Neural cell (in vitro differentiated cells): ENCODE results near the gene TICAM2. TPM values are rescaled to one million over a fixed set of nuclear protein-coding genes. Genes with fewer than 3 reads are reported as not detected.

Experiments
- H2AFZ ChIP-seq: fragments of 200-600, 300-800 bp; sonication (generic), shearing (Covaris generic); 2 replicates; pipeline ENCODE4 v1.6.0; 2014; ENCODE audit warnings: low read depth, mild to moderate bottlenecking, antibody characterized with exemption, low read length, moderate library complexity
- H3F3A ChIP-seq: fragments of 200-600 bp; shearing (Covaris generic); 2 replicates; pipeline ENCODE4 v1.6.1; 2016; ENCODE audit warnings: mild to moderate bottlenecking, moderate library complexity, mixed read lengths, antibody characterized with exemption, low read length; ENCODE audit not compliant: insufficient read depth, poor library complexity, severe bottlenecking
- H3K27ac ChIP-seq: fragments of 200-600, 300-800 bp; sonication (generic), shearing (Covaris generic); 2 replicates; pipeline ENCODE4 v1.5.1; 2014; ENCODE audit warnings: mild to moderate bottlenecking, low read length, moderate library complexity
- H3K27me3 ChIP-seq: fragments of 300-800, 200-600 bp; sonication (generic), shearing (Covaris generic); 2 replicates; pipeline ENCODE4 v1.6.0; 2014; ENCODE audit warnings: mild to moderate bottlenecking, low read depth, low read length, moderate library complexity; ENCODE audit not compliant: insufficient read depth
- H3K36me3 ChIP-seq: fragments of 300-800, 200-600 bp; sonication (generic), shearing (Covaris generic); 2 replicates; pipeline ENCODE4 v1.5.1; 2014; ENCODE audit warnings: mild to moderate bottlenecking, antibody characterized with exemption, low read length, moderate library complexity; ENCODE audit not compliant: insufficient read depth
- H3K4me2 ChIP-seq: fragments of 300-800, 200-600 bp; sonication (generic), shearing (Covaris generic); 2 replicates; pipeline ENCODE4 v1.6.0; 2014; ENCODE audit warnings: mild to moderate bottlenecking, low read length
- H3K4me3 ChIP-seq: fragments of 300-800, 200-600 bp; sonication (generic), shearing (Covaris generic); 2 replicates; pipeline ENCODE4 v1.5.1; 2014; ENCODE audit warnings: mild to moderate bottlenecking, low read length, moderate library complexity
- H3K79me2 ChIP-seq: fragments of 200-600 bp; shearing (Covaris generic); replicated peaks from 2 replicates; pipeline ENCODE4 v1.6.0; 2014; ENCODE audit warnings: mild to moderate bottlenecking, low read length, moderate library complexity; ENCODE audit not compliant: insufficient read depth
- H3K9ac ChIP-seq: fragments of 300-800, 200-600 bp; sonication (generic), shearing (Covaris generic); 2 replicates; pipeline ENCODE4 v1.6.1; 2016; ENCODE audit warnings: mild to moderate bottlenecking, low read length, mixed read lengths
- H3K9me2 ChIP-seq: fragments of 200-600 bp; shearing (Covaris generic); 2 replicates; pipeline ENCODE4 v1.6.1; 2016; ENCODE audit warnings: mild to moderate bottlenecking, low read length, mixed read lengths; ENCODE audit not compliant: insufficient read depth
- H3K9me3 ChIP-seq: fragments of 200-600, 300-800 bp; sonication (generic), shearing (Covaris generic); 2 replicates; pipeline ENCODE4 v1.6.1; 2016; ENCODE audit warnings: mild to moderate bottlenecking, mixed run types, low read length, moderate library complexity, mixed read lengths
- H4K20me1 ChIP-seq: fragments of 200-600 bp; shearing (Covaris generic); 2 replicates; pipeline ENCODE4 v1.6.1; 2016; ENCODE audit warnings: mild to moderate bottlenecking, mixed run types; ENCODE audit not compliant: insufficient read depth
- EP300 ChIP-seq: fragments of 450-650 bp; conservative IDR thresholded peaks from 2 replicates; pipeline ENCODE4 v1.6.1; 2014; ENCODE audit warnings: antibody characterized with exemption, mild to moderate bottlenecking, moderate library complexity; ENCODE audit not compliant: poor library complexity, severe bottlenecking
- EZH2 ChIP-seq: fragments of 200-600, 300-800 bp; shearing (Covaris generic), sonication (generic); IDR thresholded peaks from 2 replicates; pipeline ENCODE4 v1.6.1; 2014; ENCODE audit warnings: antibody characterized with exemption, low read length, borderline replicate concordance, mild to moderate bottlenecking; ENCODE audit not compliant: insufficient read depth, poor library complexity, severe bottlenecking
- MXI1 ChIP-seq: fragments of 450-650 bp; conservative IDR thresholded peaks from 2 replicates; pipeline ENCODE4 v1.6.1; 2014; ENCODE audit warnings: antibody characterized with exemption, mild to moderate bottlenecking; ENCODE audit not compliant: poor library complexity, severe bottlenecking
- POLR2AphosphoS5 ChIP-seq: IDR thresholded peaks from 2 replicates; pipeline ENCODE4 v1.6.1; 2012
- RAD21 ChIP-seq: fragments of 450-650 bp; conservative IDR thresholded peaks from 2 replicates; pipeline ENCODE4 v1.6.1; 2014; ENCODE audit warnings: antibody characterized with exemption, mild to moderate bottlenecking, moderate library complexity
- SMC3 ChIP-seq: fragments of 450-650 bp; conservative IDR thresholded peaks from 2 replicates; pipeline ENCODE4 v1.6.1; 2014; ENCODE audit warnings: antibody characterized with exemption, mild to moderate bottlenecking, moderate library complexity; ENCODE audit not compliant: poor library complexity
- TAF1 ChIP-seq: IDR thresholded peaks from 2 replicates; pipeline ENCODE4 v1.6.1; 2012; ENCODE audit warnings: low read depth
- polyA plus RNA-seq: library from polyadenylated mRNA; depleted of rRNA; stranded (reverse); fragments of >200 nt; gene quantifications from 2 replicates; pipeline ENCODE4 v1.2.3, GENCODE V29; 2014
- TF ChIP-seq, protein P1 (sequence below): fragments of 450-650 bp; IDR thresholded peaks from 2 replicates; pipeline ENCODE4 v1.5.1; 2014; ENCODE audit warnings: antibody characterized with exemption, mild to moderate bottlenecking, moderate library complexity; ENCODE audit not compliant: poor library complexity, severe bottlenecking
- TF ChIP-seq, protein P2 (sequence below): IDR thresholded peaks from 2 replicates; pipeline ENCODE4 v1.6.1; 2012; ENCODE audit warnings: borderline replicate concordance

The TICAM2 gene
- polyA plus RNA-seq, 1 donor from 2014 or later = not detected

DNA sequence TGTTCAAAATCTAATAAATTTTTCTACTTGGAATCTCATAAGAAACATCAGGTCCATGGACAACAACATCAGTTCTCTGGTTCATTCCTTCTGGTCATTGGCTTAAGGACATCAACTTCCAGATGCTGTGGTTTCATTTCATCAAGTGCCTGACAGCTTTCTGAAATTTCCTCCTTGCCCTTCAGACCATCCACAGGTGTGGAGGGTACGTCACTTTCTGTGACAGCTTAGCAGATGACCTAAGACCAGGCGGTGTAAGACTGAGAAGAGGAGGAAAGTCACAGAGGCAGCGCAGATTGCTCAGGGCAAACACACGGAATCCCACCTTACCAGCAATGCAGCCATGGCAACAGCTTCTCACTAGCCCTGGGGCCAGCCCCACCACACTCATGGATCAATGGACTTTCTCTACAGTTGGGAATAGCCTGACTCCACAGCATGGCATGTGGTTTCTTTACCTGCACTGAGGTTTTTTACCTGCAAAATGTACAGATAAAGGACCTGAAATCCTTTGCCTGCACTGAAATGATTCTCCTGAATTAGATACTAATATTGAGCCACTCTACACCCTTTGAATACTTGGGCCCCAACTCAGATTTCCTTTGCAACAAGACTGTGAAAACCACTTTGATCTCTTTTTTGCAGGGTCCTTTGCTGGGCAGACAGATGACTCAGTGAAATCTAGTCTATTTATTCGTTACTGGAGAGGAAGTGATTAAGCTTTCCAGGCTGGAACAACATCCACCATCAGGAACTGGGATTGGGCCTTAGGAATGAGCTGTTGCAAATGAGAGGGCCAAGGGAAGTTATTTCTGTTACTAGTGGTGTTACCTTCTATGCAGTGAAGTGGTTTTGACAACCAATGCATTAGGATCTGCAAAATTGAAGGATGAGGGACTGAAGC is 26.9 kb downstream of the TICAM2 start:
- H3K36me3 ChIP-seq = no peaks in the 10 kb centered on the region
- H3F3A ChIP-seq = no peaks in the 10 kb centered on the region
- H3K9me3 ChIP-seq = no peaks in the 10 kb centered on the region
- H3K4me3 ChIP-seq = no peak overlapping the region
- H3K9me2 ChIP-seq = no peaks in the 10 kb centered on the region
- no peaks in the 10 kb centered on the region for H4K20me1 ChIP-seq
- TF ChIP-seq, protein P1, sequence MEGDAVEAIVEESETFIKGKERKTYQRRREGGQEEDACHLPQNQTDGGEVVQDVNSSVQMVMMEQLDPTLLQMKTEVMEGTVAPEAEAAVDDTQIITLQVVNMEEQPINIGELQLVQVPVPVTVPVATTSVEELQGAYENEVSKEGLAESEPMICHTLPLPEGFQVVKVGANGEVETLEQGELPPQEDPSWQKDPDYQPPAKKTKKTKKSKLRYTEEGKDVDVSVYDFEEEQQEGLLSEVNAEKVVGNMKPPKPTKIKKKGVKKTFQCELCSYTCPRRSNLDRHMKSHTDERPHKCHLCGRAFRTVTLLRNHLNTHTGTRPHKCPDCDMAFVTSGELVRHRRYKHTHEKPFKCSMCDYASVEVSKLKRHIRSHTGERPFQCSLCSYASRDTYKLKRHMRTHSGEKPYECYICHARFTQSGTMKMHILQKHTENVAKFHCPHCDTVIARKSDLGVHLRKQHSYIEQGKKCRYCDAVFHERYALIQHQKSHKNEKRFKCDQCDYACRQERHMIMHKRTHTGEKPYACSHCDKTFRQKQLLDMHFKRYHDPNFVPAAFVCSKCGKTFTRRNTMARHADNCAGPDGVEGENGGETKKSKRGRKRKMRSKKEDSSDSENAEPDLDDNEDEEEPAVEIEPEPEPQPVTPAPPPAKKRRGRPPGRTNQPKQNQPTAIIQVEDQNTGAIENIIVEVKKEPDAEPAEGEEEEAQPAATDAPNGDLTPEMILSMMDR = no peak
- TF ChIP-seq MXI1 (no peak), EP300 (no peak), POLR2AphosphoS5 (no peak), TAF1 (no peak), SMC3 (no peak), RAD21 (no peak), EZH2 (no peak)
- TF ChIP-seq, protein P2, sequence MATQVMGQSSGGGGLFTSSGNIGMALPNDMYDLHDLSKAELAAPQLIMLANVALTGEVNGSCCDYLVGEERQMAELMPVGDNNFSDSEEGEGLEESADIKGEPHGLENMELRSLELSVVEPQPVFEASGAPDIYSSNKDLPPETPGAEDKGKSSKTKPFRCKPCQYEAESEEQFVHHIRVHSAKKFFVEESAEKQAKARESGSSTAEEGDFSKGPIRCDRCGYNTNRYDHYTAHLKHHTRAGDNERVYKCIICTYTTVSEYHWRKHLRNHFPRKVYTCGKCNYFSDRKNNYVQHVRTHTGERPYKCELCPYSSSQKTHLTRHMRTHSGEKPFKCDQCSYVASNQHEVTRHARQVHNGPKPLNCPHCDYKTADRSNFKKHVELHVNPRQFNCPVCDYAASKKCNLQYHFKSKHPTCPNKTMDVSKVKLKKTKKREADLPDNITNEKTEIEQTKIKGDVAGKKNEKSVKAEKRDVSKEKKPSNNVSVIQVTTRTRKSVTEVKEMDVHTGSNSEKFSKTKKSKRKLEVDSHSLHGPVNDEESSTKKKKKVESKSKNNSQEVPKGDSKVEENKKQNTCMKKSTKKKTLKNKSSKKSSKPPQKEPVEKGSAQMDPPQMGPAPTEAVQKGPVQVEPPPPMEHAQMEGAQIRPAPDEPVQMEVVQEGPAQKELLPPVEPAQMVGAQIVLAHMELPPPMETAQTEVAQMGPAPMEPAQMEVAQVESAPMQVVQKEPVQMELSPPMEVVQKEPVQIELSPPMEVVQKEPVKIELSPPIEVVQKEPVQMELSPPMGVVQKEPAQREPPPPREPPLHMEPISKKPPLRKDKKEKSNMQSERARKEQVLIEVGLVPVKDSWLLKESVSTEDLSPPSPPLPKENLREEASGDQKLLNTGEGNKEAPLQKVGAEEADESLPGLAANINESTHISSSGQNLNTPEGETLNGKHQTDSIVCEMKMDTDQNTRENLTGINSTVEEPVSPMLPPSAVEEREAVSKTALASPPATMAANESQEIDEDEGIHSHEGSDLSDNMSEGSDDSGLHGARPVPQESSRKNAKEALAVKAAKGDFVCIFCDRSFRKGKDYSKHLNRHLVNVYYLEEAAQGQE = no peak
- H3K27me3 ChIP-seq = no peaks in the 10 kb centered on the region
- H3K79me2 ChIP-seq = no peaks in the 10 kb centered on the region
- H3K9ac ChIP-seq = no peak overlapping the region
- H2AFZ ChIP-seq = no peak overlapping the region
- no peak overlapping the region for H3K4me2 ChIP-seq
- H3K27ac ChIP-seq = no peak overlapping the region

DNA sequence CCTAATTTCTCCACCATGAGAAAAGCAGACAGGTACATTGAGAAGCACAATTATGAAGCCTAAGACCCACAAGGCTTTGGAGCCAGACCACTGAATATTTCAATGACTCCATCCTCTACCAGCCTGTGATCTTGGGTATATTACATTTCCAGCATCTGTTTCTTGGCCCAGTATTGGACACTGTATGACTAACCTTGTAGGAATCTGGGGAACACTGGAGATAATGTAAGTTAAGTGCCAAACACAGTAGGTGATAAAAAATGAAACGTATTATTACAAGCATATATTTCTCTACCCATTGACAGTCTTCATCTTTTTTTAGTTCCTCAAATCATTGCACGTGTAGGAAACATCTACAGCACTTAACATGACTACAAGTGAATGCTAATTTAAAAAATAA is 29.1 kb downstream of the TICAM2 start:
- no peak overlapping the region for H3K27ac ChIP-seq

More for the DNA sequence above, 29.1 kb downstream of the TICAM2 start:
- no peaks in the 10 kb centered on the region for H3K79me2 ChIP-seq
- H3K9me3 ChIP-seq = no peaks in the 10 kb centered on the region
- TF ChIP-seq EP300 (no peak), TAF1 (no peak), MXI1 (no peak), POLR2AphosphoS5 (no peak)
- TF ChIP-seq, protein P2 = no peak
- H3K9me2 ChIP-seq = no peaks in the 10 kb centered on the region
- H3K4me2 ChIP-seq = no peak overlapping the region
- H3F3A ChIP-seq = no peaks in the 10 kb centered on the region
- no peak overlapping the region for H3K4me3 ChIP-seq
- H3K27me3 ChIP-seq = no peaks in the 10 kb centered on the region
- no peaks in the 10 kb centered on the region for H4K20me1 ChIP-seq
- H2AFZ ChIP-seq = no peak overlapping the region
- H3K36me3 ChIP-seq = no peaks in the 10 kb centered on the region
- no peak overlapping the region for H3K9ac ChIP-seq
